Measurements from ENCODE around the gene JADE2. TPM values are rescaled to one million over a fixed set of nuclear protein-coding genes. Genes with fewer than 3 reads are reported as not detected.

The JADE2 gene
- total and polyA plus RNA-seq, 4 donors = 3.9 to 11.4 (median 5.5) TPM

DNA sequence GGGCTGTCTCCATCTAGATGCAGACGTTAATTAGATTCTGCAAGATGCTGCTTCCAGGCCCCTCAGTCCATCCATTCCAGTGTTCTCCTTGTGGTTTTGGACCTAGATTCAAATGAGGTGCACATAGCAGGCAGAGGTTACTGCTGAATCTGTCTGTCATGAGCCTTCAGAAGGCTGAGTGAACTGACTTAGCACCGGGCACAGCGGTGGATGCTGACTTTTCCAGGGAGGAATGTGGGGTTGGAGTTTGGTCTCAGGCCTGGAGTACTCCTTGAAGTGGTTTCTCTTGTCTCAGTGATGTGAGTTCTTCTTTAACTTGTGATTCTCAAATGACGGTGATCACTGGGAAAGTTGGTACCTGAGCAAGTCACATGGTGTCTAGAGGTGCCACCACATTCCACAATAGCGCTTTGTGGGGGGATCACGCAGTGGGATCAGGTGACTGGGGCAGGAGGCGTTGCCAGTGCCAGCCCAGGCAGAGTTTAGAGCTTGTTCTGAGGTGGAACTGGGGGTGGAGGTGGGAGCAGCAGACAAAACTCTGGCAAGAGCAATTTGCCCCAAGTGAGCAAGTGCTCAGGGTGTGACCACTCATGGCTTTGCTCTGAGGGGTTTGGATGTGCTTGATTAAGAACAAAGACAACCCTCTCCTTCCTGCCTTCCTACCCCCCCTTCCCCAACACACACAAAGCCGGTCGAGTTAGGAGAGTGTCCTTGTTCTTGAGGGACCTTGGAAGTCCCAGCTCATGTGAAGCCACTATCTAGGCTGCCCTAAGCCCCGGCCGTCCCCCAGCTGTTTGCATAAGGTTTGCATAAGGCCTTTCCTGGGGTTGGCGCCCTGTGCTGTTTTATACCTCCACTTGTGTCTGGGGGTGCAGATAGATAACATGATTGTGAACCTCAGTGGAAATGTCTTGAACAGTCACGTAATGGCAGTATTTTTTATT is 25.1 kb downstream of the JADE2 start:
- H3K27ac ChIP-seq (ENCODE audit: low read depth in 1 of 2, low read length in 2 of 2) = no peak overlapping the region
- WGBS = 88% methylated on average over 13 of the region's 13 CpGs
- TF ChIP-seq YY1 (IDR thresholded peaks at IDR 0.05) = no peak
- no peak for TF ChIP-seq JUND (IDR thresholded peaks at IDR 0.05)
- TF ChIP-seq, protein P1, sequence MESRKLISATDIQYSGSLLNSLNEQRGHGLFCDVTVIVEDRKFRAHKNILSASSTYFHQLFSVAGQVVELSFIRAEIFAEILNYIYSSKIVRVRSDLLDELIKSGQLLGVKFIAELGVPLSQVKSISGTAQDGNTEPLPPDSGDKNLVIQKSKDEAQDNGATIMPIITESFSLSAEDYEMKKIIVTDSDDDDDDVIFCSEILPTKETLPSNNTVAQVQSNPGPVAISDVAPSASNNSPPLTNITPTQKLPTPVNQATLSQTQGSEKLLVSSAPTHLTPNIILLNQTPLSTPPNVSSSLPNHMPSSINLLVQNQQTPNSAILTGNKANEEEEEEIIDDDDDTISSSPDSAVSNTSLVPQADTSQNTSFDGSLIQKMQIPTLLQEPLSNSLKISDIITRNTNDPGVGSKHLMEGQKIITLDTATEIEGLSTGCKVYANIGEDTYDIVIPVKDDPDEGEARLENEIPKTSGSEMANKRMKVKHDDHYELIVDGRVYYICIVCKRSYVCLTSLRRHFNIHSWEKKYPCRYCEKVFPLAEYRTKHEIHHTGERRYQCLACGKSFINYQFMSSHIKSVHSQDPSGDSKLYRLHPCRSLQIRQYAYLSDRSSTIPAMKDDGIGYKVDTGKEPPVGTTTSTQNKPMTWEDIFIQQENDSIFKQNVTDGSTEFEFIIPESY (IDR thresholded peaks at IDR 0.05) = no peak
- TF ChIP-seq NR2F2 (IDR thresholded peaks at IDR 0.05) = no peak
- no peak for TF ChIP-seq GABPA (IDR thresholded peaks at IDR 0.05 in 1 of 2, conservative IDR thresholded peaks at IDR 0.05 in 1 of 2)
- TF ChIP-seq FOXA2 (IDR thresholded peaks at IDR 0.05) = no peak
- no peak for TF ChIP-seq RXRA (IDR thresholded peaks at IDR 0.05)
- TF ChIP-seq ATF3 (IDR thresholded peaks at IDR 0.05) = no peak
- TF ChIP-seq, protein P2, sequence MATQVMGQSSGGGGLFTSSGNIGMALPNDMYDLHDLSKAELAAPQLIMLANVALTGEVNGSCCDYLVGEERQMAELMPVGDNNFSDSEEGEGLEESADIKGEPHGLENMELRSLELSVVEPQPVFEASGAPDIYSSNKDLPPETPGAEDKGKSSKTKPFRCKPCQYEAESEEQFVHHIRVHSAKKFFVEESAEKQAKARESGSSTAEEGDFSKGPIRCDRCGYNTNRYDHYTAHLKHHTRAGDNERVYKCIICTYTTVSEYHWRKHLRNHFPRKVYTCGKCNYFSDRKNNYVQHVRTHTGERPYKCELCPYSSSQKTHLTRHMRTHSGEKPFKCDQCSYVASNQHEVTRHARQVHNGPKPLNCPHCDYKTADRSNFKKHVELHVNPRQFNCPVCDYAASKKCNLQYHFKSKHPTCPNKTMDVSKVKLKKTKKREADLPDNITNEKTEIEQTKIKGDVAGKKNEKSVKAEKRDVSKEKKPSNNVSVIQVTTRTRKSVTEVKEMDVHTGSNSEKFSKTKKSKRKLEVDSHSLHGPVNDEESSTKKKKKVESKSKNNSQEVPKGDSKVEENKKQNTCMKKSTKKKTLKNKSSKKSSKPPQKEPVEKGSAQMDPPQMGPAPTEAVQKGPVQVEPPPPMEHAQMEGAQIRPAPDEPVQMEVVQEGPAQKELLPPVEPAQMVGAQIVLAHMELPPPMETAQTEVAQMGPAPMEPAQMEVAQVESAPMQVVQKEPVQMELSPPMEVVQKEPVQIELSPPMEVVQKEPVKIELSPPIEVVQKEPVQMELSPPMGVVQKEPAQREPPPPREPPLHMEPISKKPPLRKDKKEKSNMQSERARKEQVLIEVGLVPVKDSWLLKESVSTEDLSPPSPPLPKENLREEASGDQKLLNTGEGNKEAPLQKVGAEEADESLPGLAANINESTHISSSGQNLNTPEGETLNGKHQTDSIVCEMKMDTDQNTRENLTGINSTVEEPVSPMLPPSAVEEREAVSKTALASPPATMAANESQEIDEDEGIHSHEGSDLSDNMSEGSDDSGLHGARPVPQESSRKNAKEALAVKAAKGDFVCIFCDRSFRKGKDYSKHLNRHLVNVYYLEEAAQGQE (IDR thresholded peaks at IDR 0.05) = no peak
- no peak for TF ChIP-seq TAF1 (conservative IDR thresholded peaks at IDR 0.05)
- no peak for TF ChIP-seq HNF4G (IDR thresholded peaks at IDR 0.05)
- no peak for TF ChIP-seq SP1 (IDR thresholded peaks at IDR 0.05)
- TF ChIP-seq, protein P3, sequence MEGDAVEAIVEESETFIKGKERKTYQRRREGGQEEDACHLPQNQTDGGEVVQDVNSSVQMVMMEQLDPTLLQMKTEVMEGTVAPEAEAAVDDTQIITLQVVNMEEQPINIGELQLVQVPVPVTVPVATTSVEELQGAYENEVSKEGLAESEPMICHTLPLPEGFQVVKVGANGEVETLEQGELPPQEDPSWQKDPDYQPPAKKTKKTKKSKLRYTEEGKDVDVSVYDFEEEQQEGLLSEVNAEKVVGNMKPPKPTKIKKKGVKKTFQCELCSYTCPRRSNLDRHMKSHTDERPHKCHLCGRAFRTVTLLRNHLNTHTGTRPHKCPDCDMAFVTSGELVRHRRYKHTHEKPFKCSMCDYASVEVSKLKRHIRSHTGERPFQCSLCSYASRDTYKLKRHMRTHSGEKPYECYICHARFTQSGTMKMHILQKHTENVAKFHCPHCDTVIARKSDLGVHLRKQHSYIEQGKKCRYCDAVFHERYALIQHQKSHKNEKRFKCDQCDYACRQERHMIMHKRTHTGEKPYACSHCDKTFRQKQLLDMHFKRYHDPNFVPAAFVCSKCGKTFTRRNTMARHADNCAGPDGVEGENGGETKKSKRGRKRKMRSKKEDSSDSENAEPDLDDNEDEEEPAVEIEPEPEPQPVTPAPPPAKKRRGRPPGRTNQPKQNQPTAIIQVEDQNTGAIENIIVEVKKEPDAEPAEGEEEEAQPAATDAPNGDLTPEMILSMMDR (IDR thresholded peaks at IDR 0.05; ENCODE audit: low read depth, low read length, missing input control) = no peak
- TF ChIP-seq HNF4A (conservative IDR thresholded peaks at IDR 0.05) = no peak
- no peak overlapping the region for H3K4me3 ChIP-seq (ENCODE audit: low read depth in 1 of 3, low read length in 3 of 3)
- peaks cover 2 to 21% (median 8%) of the 10 kb centered on the region in 4 donors for H3K36me3 ChIP-seq (ENCODE audit: control insufficient read depth in 4 of 4, insufficient read depth in 3 of 4, low read depth in 1 of 4, low read length in 3 of 4)
- peaks cover 3 to 27% (median 10%) of the 10 kb centered on the region in 4 donors for H3K4me1 ChIP-seq (ENCODE audit: control insufficient read depth in 4 of 4, insufficient read depth in 4 of 4, low read length in 3 of 4)
- no peaks in the 10 kb centered on the region for H3K9me3 ChIP-seq (ENCODE audit: control insufficient read depth in 4 of 4, low read length in 3 of 4)
- H3K9ac ChIP-seq (ENCODE audit: low read depth in 1 of 2, low read length in 2 of 2) = no peak overlapping the region
- DNase-seq (ENCODE audit: low spot score) = no peak
- H3K27me3 ChIP-seq (ENCODE audit: control insufficient read depth in 4 of 4, insufficient read depth in 4 of 4, low read length in 3 of 4) = no peaks in the 10 kb centered on the region

Data from liver (tissue), 9 donors.